NCI-H748 (cell line): ENCODE measurements around the gene ZNF236.
"Not testable (repeated sequence)": the region's sequence is repeated elsewhere in the genome, so short reads cannot be mapped to it uniquely, and the experiment has no call there.

Experiments used
- DNase-seq: peaks from one replicate; lab custom pipeline; 2025; ENCODE audit not compliant: unreplicated experiment; lab: John Stamatoyannopoulos, UW

ZNF236 gene

DNA sequence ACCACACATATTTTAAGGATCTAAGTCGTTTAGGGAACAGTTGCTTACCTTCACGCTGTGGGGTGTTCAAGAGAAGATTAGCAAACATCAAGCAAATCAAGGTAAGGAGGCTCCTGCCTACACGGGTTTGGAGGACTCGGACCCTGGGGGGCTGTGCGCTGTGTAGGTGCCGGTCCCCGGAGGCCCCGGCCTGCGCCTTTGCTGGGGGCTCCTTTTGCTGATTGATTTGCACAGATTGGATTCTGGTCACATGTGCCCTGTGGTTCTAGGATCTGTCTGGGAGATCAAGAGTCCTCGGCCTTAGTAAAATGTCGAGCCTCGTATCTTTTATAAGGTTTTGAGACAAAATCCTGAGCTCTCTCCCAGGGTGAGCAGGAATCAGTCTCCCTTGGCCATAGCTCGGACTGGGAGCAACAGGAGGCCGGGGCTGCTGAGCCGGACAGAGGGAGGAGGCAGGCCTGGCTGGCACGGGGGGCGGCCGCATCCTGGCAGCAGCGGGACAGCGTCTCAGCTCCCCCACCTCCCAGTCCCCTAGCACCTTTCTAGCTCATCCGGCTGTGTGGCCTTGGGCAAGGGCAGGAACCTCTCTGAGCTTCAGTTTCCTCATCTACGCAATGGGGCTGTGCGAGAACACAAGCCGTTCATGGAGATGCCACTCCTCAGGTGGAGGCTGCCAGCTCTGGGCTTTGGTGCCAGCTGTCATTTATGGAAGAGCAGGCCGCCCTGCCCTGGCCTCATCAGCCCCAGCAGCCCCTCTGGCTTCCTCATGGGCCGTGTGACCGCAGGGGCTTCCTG, 163.0 kb downstream of the ZNF236 start:
- no peak for DNase-seq

DNA sequence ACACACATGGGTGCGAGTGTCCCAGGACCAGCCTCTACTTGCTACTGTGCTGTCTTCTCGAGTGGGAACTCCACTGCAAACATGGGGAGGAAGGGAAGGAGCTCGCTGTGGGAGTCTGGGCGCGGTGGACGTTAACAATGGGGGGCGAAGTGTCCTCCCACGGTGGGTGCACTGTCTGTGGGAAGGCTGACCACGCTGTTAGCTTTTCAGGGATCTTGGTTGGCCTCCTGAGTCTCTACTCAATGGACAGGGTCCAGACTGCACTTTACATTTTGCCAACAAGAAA, 163.5 kb downstream of the ZNF236 start:
- DNase-seq: no peak

DNA sequence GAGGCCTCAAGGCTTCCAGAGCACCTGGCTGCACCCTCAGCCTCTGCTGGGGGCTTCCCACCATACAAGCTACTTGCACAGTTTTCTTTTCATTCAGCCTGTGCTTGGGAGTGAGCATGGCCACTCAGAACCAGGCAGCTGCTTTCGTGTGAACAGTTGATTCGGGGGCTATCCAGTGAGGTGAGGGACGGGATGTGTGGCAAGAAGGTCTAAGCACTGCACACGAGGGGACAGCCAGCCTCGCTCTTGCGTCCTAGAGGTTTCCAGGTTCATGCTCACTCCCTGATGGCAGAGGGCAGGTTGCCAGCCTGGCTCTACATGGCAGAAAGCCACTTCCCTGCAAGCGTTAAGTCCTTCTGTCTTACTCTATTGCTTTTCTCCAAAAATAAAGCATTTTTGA, 164.0 kb downstream of the ZNF236 start:
- no peak for DNase-seq

DNA sequence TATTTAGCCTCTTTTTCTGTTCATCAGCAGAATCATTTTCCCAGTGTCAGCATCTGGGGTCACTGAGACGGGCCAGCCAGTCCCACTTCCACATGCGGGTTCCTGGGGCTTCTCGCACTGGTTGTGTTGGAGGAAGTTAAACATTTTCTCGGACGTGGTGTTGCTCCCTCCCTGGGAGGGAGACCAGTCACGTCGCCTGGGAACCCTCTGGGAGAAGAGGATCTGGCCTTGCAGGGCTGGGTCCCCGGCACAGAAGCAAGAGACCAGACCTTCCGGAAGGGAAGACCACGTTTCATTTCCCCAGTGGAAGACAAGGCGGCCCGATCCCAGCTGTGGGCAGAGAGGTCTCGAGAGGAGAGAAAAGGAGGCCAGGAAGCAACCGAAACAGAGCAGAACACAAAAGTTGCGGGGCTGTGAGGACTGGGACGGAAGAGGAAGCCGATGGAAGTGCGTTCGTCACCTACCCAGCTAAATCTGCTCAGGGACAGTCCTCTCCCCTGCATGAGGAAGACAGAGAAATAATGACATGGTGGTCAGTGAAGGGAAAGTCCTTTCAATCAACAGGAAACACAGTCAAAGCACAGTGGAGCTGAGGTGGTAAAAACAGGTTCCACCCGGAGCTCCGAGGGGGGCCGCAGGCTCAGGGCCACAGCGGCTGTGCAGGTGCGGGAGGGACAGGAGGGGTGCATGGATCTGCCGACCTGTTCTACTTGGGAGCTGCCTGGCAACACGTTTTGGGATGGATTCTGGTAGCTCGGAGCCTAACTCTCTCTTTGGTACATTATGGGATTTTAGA, 165.9 kb downstream of the ZNF236 start:
- no peak for DNase-seq

DNA sequence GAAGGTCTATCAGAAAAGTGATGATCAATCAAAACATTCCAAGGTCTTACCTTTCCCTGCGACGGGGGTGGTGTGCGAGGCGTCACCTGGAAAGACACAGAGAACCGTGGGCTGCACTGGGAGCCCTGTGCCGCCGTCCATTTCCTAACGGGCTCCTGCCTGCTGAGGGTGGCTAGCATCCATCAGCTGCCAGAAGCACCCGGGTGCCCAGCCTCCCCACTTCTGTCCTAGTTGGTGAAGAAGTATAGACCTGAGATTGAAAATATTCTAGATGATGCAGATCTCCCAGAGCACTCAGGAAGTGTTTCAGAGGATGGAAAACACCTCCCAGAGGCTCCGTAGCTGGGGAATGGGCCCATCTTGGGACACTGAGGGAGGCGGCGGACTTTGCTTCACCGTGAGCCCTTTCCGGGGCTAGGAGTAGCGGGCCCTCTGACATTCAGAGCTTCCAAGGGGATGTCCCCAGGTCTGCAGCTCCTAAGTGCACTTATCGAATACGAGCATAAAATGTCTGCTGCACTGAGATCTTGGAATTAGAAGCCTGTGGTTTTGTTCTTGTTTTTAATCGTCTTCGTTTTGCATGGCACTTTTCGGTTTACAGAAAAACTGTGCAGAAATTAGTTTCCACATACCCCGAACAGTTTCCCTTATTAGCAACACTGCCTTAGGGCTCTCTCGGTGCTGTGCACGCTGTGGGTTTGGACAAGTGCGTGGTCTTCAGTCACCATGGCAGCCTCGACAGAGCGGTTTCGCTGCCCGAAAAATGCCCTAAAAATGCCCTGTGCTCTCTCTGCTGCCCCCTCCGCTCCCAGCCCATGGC, 166.7 kb downstream of the ZNF236 start:
- no peak for DNase-seq

DNA sequence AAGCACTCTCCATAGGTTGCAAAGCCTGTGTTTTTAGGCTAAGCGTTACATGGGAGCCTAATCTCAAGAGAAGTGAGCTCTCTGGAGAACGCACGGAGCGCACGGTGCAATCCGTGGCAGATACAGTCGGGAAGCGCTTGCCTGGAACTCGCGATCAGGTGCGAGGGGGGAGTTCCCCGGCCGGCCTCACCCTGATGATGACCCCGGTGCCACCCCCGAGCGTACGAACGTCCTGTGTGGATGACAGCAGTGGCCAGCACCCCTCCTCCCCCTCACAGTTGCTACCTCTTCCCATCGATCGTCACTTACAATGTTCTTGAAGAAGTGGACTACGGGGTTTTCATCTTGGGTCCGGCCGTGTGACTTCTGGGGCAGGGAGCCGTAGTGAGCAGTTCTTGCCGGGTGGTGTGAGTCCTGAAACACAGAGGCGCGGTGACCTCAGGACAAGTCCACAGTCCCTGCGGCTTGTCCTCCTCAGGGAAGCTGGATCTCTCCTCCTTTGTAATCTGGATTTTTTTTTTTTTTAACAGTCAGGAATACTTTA, 167.4 kb downstream of the ZNF236 start:
- DNase-seq: no peak

DNA sequence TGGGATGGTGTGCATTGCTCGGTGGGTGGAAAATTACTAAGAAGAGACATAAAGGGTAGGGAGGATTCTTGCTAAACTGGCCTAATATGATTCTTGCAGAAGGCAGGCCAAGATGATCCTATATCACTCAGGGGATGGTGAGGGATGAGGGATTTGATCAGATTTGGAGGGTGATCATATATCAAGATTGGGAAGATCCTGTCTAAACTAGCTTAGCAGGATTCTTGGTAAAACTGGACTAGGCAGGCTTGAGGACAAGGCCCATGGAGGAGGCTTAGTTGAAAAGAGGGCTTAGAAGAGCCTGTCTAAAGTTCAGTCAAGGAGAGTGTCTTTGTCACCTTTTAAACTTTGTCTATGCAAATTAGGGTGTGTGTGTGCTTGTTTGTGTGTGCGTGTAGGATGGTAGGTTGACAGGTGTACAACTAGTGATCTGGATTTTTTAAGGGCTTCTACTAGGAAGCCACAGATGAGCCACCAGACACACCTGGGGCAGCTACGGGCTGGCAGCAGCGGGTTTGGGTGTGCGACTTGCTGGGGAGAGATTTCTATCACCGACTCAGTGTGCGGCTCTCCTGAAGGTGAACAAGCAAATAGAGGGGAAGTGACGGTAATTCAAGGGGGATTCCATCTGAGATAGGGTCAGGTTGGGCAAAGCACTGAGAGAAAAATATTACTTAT, 168.1 kb downstream of the ZNF236 start:
- DNase-seq: not testable (repeated sequence)

DNA sequence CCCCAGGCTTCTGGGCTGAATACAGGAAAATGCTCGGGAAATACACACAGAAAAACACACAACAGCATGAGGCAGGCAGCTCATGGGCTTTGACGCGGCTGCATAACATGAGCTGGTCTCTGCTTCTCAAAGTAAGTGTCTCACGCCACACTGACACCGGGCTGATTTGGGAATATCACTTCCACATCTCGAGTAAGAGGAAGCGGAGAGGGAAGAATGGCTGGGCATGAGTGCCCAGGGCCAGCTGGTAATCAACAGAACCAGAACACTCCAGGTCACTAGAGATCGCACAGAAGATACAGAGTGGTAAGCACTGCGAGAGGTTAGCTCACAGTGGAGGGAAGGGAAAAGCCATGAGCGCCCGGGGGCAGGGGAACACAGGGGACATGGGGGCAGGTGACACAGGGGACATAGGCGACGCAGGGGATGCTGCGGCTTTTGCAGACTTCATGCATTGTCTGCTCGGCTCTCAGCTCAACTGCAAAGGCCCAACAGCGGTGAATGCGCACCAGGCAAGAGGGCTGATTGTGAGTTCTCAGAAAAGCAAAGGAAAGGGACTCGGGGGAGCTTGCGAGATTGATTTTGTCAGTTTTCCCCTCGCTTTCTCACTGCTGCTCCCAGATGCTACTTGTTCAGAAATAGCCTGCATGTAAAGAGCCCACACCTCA, 168.8 kb downstream of the ZNF236 start:
- no peak for DNase-seq

DNA sequence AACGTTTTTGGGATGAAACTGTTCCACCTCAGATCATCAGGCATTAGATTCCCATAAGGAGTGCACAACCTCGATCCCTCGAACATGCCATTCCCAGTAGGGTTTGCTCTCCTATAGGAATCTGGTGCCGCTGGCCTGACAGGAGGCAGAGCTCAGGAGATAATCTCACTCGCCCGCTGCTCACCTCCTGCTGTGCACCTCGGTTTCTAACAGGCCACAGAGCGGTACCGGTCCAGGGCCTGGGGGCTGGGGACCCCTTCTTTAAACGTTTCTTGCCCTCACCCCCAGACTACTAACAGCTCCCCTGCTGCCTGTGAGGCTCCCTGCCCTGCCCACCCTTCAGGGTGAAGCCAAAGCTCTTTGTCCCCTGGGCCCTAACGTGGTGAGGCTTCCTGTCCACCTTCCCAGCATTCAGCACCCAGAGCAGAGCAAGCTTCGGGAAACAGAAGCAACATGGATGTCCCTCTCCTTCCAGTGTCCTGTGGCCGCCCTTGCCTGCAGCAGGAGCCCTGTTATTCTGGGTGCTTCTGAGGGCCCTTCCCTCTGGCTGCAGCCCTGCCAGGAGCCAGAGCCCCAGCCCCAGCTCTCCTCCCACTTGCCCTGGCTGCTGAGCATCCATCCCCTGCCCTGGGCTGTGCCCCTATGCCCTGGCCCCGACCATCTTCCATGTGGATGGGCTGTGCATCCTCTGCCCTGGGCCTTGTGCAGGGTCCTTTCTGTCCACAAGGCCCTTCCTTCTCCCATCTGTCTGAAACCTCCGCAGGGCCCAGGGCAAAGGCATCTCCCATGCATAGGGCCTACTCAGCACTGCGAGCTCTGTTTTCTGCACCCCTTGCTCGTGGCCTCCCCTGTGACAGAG, 170.1 kb downstream of the ZNF236 start:
- DNase-seq: no peak

DNA sequence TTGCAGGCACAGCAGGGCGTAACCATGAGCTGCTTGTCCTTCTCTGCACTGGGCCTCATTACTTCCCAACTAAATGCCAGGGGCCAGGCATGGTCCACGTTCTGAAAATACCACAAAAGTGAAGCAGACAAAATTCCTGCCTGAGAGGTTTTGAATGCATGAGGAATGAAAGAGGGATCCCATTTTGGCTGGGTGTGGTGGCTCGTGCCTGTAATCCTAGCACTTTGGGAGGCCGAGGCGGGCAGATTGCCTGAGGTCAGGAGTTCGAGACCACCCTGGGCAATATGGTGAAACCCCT, 170.7 kb downstream of the ZNF236 start:
- DNase-seq: no peak

DNA sequence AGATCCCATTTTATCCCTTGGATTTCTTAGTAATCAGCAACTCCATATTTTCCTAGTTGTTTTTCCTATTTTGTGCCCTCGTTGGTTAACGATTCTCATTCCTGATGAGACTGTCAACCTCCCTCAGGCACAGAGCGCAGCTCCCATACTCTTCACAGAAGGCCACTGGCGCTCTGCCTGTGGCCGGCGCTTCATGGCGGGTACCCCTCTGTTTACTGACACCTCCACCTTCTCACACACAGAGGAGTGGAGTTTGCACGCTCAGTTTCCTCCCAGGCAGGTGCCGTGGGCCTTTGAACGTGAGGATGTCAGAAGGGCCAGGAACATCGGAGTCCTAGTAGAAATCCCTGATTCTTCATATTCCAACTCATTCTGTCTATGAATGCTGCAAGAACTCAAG, 171.2 kb downstream of the ZNF236 start:
- no peak for DNase-seq

DNA sequence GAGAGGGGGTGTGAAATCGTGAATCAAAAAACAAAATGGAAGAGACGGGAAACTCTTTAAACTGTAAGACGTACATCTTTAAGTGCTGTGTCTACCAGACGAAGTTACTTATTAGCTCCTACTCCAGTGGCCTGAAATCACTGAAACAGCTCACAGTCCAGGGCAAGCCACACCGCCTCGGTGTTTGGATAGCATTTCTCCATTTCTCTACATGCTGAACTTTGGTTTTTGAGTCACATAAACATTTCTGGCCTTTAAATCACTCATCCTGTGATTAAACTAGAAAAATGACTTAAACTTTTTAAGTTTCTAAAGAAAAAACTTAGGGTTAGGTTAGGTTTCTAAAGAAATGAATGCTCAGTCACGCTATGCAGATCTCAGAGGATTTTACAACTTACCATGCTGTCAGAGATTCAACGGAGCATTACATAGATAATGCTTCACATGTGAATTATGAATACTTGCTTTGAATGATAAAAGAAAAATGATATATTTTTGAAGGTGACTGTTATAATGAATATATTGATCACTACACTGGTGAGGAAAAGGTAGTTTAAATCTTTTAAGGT, 171.8 kb downstream of the ZNF236 start:
- no peak for DNase-seq

DNA sequence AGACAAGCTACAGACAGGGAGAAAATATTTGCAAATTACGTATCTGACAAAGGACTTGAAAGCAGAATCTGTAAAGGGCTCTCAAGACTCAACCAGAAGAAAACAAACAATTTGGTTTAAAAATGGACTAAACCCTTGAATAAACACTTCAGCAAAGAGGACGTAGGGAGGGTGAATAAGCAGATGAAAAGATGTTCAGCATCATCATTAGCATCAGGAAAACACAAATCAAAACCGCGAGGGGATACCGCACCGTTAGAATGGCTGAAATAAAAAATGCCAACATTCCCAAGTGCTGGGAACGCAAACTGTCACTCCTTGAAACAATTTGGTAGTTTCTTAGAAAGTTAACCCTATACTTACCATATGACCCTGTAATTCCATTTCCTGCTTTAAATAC, 173.5 kb downstream of the ZNF236 start:
- DNase-seq: no peak

DNA sequence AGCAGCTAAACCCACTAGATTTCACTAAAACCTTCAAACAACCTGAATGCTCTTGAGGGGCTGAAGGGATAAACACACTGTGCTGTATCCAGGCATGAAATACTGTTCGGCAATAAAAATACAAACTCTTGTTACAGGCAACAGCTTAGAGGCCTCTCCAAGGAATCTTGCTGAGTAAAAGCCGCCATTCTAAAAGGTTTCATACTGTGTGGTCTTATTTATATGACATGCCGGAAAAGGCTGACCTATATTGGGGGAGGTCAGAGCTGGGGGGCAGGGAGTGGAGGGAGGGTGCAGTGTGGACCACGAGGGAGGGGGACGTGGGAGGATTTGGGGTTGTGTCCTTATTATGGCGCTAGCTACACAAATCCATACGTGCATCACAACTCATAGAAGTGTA, 174.1 kb downstream of the ZNF236 start:
- no peak for DNase-seq

DNA sequence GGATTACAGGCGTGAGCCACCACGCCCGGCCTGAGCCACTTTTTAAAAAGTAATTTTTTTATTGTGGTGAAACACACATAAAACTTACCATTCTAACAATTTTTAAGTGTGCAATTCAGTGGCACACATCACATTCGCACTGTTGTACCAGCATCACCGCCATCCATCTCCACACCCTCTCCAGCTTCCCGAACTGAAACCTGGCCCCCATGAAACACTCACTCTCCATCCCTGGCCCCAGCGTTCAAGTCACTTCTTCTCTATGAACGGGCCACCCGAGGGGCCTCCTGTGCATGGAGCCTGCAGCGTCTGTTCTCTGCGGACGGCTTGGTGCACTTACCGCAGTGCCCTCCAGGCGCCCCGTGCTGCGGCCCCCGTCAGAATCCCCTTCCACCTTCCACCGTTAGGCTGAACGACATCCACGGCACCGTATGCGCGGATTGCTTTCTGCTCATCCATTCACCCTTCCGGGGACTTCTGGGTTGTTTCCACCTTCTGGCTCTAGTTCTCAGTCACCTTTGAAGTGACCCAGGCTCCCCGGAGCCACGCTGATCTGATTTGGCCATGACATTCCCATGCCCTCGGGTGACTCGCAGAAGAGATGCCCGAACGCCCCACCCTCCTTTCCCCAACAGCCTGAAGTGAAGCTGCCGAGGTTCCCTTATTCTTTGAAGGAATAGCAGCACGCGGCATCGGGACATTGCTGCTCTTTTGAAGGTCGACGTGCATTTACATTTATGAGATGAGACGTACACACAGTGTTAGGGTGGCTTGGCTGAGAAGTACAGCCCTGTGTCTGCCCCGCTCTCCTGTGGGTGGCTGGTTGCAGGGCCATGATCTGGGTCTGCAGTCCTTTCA, 175.8 kb downstream of the ZNF236 start:
- DNase-seq: no peak

DNA sequence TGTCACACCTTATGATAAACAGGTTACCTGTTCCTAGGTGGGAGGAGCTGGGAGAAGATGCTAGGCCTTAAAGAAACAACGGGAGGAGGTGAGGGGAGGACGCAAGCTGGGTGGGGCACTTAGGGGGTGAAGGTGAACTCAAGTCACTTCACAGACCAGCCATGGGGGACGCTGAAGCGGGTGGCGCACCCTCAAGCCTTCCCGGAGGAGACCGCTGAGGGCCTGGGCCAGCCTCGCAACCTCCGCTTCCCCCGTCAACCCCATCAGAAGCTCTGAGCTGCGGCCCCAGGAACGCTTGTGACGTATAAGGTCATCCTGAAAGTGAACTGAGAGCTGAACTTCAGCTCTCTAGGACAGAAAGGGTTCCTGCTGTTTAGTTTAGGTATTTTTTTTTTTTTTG, 176.7 kb downstream of the ZNF236 start:
- no peak for DNase-seq

DNA sequence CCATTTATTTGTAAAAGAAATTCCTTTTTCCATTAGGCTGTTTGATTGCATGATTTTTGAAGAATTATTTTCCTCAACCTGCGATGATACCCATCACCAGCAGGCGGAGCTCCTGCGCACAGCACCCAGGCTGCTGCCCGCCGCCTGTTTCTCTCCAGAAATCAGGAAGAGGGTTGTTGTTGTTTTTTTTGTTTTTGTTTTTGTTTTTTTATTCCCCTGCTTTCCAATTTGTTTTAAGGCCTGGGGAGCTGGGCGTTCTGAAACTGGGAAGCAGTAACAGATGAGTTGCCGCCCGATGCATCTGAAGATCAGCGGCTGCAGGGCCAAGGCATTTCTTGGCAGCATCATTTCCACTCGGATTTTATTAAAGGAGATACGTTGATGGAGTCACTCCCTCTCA, 178.2 kb downstream of the ZNF236 start:
- peak; percentile 46 for DNase-seq

DNA sequence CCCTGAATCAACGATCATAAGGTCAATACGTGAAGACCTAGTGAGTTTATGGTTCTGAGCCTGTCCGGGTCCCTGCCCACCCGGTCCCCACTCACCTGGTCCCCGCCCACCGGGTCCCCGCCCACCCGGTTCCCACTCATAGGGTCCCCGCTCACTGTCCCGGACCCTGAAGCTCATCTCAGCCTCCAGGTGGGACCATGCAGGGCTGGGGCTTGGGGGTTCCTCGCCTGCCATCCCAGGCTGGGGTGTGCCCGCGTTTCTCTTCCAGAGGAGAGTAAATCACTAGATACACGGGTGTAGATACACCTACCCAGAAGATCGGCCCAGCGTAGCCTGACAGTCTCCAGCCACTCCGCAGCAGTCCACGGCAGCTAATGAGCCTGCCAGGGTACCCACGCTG, 178.7 kb downstream of the ZNF236 start:
- DNase-seq: no peak

DNA sequence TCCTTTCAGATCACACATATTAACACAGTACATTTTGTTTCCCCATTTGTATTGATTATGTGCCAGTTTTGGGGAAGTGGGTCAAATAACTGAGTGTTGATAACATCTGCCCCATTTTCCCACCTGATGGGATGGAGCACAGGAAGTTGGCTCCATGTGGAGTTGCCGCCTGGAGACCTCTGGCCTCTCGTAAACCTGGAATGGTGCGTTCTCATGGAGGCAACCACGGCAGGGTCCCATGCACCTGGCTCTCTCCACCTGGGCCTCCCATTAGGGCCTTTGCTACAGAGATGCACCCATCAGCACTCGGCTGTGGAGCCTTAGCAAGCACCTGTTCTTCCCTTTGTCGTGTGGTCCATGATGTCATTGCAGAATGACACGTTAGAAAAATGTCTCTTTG, 179.6 kb downstream of the ZNF236 start:
- DNase-seq: peak; percentile 30
